NCI-H2029 (cell line): Measurements from ENCODE around the gene TMEM89.

ENCODE experiments used
- DNase-seq: peaks from one replicate; lab custom pipeline; 2025; lab: John Stamatoyannopoulos, UW

TMEM89 gene

DNA sequence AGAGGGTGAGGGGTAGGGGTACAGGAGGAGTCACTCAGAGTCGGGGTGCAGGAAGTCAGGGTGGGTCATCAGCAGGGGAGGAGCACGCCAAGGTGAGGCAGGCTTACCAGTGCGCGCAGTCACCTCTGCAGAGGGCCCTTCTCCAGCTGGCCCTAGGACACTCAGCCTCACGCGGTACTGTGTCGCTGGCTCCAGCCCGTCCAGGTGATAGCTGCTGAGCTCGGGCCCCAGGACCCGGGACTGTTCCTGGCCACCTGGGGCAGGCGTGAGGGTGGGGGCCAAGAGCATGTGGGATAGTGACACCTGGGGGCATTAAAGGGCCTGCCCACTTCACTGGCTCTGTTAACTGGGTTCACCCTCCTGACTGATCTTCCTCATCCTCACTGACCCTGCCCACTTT, 33.9 kb downstream of the TMEM89 start:
- DNase-seq = no peak

- no peak for DNase-seq
Observed at GRCh38 chr3:48585411-48585810, 36.2 kb downstream of the TMEM89 start.

- DNase-seq = no peak
Observed at GRCh38 chr3:48584836-48585235, 36.7 kb downstream of the TMEM89 start.

DNA sequence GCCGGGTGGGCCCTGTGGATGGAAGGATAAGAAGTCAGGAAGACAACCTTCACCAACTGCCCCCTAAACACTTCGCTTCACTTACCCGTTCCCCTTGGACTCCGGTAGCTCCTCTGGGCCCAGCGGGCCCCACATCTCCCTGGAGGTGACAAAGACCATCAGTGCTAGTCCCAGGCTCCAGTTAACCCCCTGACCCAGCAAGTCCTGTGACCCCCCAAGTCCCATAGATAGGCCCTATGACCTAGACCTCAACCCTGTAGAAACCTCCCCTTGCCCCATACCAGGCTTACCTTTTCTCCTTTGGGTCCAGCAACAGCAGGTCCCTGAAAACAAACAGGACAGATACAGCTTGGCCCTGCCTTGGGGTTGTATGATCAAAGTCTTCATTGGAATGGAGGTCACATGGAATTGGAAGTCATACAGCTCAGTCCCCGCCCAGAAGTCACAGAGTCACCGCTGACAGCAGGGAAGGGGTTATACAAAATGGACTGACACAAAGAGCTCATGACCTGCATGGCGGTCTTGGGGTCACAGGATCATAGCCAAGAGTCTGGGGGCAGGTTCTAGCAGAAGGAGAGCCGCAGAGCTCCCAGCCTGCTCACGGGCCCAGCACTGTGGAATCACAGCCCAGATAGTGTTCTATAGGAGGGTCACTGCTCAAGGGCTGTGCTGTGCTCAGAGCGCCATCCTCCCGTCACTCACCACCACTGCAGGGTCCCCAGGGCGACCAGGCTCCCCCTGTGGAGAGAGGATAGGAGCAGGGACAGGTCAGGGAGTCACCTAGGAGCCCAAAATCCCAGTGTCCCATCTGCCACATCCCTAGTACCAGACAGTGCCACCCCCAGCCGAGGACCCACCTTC, 39.7 kb downstream of the TMEM89 start:
- no peak for DNase-seq

- DNase-seq = no peak
Observed at GRCh38 chr3:48576647-48577046, 44.9 kb downstream of the TMEM89 start.

- no peak for DNase-seq
Observed at GRCh38 chr3:48575366-48575765, 46.2 kb downstream of the TMEM89 start.

- DNase-seq = no peak
Observed at GRCh38 chr3:48573973-48574585, 47.5 kb downstream of the TMEM89 start.

GRCh38 chr3:48572517-48572916, 49.1 kb downstream of the TMEM89 start:
- DNase-seq = no peak

DNA sequence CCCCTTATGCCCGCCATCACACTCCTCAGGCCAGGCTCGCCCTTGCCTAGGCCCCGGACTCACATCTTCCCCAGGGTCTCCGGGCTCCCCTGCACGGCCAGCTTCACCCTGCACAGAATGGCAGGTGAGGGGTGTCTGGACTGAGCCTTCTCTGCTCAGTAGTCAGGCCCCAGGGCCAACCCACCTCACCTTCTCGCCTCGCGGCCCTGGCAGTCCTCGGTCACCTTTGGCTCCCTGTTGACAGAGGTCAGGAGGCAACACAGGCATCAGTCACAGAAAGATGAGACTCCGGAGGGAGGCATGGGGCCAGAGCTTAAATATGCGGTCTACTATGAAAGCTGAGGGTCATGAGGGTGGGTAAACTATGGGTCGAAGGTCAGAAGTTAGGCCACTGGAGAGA, 49.6 kb downstream of the TMEM89 start:
- DNase-seq = no peak
